GM19395 (cell line): Measurements from ENCODE around the gene SGSM1.

Experiments used
- ATAC-seq: cut with Tn5 transposase; IDR thresholded peaks from one replicate; pipeline ENCODE4 v1.9.1; 2021; ENCODE audit warnings: mild to moderate bottlenecking, moderate library complexity; ENCODE audit not compliant: unreplicated experiment

The SGSM1 gene

DNA sequence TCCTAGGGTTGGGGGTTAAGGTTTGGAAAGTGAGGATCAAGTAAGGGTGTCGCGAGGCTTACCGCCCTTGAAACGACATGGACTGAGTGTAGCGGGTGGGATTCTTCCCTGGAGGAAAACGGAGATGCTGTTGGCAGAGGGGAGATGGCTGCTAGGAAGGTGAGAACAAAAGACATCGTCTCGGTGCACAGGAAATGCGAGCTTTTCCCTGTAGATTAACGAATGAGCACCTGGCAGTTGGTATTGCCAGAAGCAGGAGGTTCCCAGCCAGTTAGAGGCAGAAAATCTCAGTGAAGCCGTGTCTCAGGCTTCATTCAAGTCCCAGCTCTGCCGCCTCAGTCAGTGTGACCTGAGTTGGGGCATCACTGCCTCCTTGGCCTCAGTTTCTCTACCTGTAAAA is 141.9 kb downstream of the SGSM1 start:
- no peak for ATAC-seq

DNA sequence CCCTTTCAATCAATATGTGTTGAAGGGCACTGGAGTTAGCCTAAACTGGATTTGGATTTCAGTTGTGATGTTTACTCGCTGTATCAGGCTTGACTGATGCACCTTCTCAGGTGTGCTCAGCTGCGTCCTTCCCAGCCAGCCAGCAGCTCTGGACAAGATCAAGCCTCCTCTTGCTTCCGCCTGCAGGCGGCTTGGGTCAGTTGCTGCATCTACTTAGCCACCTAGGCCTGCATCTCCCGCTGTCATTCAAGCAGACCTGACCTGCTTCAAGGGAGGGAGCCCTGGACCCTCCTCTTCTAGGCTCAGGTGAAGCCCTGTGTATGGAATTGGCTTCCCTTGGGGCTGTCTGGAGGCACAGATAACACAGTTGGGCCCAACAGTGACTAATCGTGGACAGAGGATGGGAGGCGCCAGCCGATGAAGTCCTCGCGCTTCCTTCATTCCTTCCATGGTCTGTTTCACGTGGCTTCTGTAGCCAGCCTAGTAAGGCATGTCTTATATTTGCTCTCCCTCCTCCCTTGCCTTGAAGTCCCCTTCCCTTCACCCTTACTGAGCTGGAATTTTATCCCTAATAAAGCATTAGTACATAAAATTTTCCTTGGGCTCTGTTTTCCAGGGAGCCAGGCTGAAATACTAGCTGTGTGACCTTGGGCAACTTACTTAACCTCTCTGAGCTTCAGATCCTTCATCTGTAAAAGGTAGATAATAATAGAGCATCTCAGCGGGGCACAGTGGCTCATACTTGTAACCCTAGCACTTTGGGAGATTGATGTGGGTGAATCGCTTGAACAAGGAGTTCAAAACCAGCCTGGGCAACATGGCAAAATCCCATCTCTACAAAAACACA is 142.6 kb downstream of the SGSM1 start:
- no peak for ATAC-seq

DNA sequence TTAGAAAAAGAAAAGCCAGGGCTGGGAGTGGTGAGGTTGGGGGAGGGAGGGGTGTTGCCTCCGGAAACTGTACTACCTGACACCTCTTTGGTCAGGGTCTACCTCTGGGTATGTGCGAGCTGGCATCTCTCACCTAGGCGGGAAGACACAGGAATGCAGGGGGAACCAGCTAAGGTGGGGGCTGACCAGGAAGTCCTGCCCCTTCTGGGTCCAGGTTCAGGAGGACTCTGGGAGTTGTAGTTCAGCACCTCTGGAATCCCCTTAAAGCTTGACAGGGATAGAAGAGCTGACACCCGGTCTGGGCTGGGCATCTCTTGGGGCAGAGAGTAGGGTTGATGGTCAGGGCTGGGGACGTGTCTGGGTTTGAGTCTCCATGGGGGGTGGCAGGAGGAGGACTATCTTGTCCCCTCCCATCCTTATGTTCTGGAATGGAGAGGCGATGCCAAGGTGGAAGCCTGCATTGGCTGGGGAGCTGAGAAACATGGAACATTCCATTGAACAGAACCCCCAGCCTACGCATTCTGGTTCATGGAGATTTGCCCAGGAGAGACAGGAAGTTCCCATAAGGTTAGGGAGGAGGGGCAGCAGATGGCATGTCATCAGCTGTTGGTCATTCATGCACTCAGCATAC is 144.4 kb downstream of the SGSM1 start:
- ATAC-seq, result no peak

DNA sequence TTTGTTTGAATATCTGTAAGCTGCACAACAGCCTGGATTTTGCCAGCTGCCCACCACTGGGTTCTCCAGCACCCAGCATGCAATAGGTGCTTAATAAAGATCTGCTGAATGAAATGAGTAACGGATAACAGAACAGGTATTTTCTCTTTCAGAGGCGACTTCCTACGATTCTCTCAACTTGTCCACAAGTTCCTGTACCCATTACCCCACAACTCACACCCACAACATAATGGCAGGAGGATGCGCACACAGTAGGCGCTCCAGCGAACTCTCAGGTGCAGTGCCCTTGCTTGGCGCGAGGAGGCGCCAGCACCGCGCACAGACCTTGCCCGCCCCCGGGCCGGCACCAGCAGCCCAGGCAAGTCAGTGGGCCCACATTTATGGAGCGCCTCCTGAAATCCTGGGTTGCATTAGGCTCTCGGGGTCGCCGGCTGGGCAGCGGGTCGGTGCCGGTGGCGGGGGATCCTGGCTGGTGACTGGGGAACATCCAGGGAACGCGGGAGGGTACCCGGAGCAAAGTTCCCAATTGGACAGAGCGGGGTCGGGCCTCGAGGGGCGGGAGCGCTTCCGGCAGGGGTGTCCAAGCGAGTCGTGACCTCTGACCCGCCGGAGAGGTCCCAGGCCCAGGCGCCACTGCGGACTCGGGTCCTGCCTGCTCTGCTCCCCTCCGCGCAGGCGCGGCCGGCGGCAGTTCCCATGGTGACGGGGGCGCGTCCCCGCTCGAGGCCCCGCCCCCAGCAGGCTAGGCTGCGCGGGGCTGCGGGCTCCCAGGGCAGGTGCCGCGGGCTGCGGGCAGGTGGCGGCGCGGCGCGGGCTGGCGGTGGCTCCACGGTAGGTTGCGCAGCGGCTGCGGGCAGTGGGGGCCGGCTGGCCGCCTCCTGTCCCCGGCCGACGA is 146.2 kb downstream of the SGSM1 start, which contains the start of gene KIAA1671:
Gene KIAA1671 (plus strand): TSS at position 775 of the 895 bp plus-strand sequence. CDS start 75,284 bp downstream, outside the sequence.
- ATAC-seq, result no peak

DNA sequence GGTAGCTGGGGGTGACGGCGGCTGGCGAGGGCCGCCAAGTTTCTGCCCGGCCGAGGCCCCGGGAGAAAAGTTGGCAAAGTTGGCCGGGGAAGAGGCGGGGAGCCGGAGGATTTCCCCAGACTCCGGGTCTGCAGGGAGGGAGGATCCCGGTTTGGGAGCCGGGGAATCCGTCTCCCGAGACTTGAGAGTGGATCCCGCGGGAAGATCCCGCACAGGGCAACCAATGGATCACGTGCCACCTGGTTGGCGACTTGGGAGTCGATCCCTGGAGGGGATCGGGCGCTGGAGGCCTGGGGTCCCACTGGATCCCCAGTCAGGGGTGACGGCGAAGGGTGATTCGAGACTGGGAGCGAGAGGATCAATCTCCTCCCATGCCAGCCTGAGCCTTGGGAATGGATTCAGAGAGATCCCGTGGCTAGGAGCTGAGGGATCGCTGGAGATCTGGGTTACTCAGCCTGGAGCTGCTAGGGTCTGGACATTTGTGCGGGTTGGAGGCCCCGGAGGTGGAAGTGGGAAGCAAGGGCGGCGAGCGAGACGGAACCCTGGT is 146.9 kb downstream of the SGSM1 start:
- no peak for ATAC-seq

DNA sequence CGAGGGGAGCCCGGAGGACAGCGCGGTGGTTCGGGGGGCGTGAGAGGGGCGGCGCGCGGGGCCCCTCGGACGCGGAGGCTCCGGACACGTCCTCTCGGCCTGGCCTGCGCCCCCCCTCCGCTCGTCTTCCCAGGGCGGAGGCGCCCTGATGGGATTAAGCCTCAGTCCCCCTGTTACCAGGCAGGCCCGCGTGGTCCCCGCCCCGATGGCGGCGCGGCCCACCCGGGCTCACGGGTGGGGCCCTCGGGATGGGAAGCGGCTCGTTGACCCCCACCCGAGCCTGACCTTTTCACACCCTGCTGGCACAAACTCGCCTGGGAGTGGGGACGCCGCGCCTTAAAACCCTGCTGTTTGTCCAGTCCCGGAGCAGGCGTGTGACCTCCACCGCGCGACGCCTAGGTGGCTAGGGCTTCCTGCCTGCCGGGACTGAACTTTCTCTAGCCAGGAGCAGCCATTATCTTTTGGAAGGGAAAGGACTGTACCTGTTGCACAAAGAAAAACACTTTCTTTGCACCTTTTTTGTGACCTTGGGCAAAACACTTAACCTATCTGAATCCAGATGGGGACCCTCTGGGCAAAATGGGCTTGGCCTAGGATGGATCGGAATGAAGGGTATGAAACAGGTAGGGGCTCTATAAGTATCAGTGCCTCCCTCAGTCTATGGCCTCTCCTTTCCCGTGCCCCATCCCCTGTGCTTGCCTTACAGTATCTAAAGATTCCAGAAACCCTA is 147.5 kb downstream of the SGSM1 start:
- no peak for ATAC-seq

DNA sequence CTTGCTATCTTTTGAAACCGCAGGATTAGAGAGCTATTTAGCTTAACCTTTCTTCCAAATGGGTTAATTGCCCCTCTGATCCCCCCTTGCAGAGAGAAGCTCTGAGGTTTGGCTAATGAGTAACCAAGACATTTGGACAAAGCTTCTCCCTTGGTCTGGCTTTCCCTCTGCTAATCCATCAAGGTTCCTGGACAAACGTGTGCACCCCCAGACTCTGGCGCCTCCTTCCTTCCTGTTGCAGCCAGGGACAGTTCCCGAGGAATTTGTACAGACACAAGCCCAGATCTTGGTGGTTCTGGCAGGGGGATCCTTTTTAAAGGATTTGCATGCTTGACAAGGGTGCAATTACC is 148.1 kb downstream of the SGSM1 start:
- ATAC-seq, result no peak

DNA sequence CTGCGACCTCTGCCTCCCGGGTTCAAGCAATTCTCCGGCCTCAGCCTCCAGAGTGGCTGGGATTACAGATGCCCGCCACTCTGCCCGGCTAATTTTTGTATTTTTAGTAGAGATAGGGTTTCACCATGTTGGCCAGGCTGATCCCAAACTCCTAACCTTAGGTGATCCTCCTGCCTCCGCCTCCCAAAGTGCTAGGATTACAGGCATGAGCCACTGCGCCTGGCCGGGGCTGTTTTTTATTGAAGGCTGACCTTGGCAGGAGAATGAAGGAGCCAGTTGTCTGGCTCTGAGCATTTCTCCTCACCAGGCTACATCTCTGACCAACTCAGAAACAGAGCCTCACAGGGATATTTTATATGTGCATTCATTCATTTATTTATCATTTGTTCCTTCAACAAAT is 148.8 kb downstream of the SGSM1 start:
- ATAC-seq, result no peak

DNA sequence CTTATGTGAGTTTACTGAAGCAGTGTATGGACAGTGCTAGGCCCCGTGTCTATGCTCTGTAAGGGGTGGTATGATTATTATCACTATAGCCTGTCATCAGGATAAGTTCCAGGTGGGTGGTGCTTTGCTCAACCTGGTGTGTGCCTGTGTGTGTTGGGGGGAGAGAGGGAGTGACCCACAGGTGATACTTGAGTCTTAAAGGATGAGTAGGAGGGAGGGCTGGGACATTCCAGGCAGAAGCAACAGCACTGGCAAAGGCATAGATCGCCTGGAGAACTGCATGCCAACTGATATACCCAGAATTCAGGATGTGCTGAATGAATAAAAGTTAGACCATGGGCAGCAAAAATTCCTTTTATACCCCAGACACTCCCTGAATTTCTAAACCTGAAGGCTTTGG is 151.0 kb downstream of the SGSM1 start:
- ATAC-seq, result no peak

DNA sequence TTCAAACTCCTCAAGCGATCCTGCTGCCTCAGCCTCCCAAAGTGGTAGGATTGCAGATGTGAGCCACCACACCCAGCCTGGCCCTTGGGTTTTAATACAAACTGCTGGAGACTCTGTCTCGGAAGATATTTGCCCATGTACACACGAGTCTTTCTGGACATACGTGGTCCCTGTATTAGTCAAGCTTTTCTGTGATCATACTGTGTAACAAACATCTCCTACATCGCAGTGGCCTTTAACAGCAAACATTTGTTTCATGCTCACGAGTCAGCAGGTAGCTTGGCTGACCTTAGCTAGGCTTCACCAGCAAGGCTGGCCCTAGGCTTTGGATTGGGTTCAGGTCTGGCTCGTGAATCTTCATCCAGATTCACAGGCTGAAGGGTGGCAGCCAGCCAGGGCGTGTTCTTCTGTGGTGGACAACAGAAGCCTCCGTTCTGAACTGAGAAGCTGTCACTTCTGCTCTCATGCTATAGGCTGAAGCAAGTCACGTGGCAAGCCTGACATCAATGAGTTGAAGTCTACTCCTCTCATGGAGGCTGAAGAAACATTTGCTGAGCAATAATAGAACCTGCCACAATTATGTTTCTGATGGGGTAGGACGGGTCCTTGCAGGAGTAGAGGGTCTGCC is 155.3 kb downstream of the SGSM1 start:
- no peak for ATAC-seq

DNA sequence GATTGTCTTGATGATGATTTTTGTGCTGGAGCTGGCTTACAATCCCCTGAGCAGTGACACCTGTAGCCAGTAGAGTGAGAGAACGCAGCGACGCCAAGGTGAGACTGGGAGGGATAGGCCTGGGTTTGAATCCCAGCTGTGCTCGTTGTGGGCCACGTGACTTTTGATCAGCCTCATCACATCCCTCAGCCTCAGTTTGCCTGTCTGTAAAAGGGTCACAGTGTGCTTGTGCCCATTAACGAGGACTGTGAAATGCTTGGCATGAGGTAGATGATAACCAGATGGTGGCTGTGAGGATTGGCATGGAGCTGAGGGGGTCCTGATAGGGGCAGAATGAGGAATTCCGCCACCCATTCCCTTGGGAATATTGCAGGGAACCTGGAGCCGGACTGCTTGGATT is 156.1 kb downstream of the SGSM1 start:
- no peak for ATAC-seq

DNA sequence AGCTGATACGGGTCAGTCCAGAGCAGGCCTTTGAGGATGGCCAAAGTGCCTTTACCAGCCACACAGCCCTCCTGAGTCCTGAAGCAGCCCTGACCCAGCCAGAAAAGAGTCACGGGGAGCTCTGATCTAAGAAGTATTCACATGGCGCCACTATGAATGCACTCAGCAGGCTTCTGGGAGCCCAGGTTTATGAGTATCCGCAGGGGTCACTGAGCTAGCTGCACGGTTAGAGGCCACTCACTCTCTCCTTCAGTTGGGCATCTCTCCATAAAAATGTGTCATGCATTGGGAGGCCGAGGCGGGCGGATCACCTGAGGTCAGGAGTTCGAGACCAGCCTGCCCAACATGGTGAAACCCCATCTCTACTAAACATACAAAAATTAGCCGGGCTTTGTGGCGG is 156.8 kb downstream of the SGSM1 start:
- ATAC-seq, result no peak

DNA sequence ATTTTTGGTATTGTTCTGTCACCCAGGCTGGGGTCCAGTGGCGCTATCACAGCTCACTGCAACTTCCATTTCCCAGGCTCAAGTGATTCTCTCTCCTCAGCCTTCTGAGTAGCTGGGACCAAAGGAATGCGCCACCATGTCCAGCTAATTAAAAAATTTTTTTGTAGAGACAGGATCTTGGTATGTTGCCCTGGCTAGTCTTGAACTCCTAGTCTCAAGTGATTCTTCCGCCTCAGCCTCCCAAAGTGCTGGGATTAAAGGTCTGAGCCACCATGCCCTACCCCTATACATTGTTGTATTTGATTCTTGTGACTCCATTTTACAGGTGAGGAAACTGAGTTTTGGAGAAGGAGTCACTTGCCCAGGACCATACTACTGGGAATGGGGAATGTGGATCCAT is 158.4 kb downstream of the SGSM1 start:
- ATAC-seq, result no peak

DNA sequence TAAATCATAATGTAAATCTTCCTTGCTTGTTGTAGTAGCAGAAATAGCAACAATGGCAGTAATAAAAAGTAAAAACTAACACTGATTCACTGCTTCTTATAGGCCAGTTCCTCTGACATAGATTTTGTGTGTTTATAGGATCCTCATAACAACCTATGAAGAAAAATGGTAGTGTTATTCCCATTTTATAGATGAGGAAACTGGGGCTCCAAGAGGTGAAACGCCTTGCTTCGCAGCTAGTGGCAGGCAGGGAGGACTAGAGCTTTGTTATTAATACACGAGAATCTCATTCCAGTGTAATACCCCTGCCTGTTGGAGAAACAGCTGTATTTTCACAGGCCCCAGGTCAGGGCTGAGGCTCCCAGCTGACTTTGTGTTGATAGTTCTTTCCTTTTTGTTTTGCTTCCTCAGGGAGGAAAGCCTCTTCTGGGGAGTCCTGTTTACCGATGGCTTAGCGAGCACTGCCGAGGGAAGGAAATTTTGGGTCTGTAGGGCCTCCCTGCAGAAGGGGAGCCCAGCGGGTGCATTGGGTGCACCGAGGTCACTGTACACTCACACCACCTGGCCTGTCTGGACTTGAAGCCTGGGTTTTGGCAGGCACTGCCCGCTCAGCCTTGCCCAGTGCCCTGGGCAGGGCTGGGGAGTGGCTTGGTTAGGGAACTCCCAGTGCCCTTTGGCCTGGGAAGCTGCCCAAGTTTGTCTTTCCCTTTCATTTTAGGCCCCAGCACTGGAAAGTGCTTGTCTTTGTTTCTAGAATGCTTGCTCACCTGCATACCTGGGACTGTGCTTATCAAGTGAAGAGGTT is 160.0 kb downstream of the SGSM1 start:
- no peak for ATAC-seq

DNA sequence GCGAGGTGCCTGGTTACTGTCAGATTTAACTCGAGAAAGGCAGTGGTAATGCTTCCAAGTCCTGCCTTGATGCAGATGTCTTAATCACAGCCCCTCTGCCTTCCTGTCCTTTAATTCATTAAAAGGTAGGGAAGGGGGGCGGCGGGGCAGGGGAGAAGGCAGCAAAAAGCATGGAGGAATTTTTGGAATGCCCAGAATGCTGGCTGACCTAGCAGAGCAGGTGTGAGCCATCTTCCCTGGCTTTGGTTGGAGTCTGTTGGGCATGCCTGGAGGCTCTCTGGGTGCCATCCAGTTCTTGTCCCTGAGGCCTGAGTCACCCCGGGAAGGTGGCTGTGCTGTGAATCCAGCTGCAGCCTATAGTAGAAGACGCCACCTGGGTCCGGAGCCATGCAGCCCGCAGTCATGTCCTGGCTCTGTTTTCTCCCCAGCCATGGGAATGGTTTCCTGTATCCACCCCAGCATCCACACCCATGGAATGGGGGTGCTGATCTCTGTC is 162.1 kb downstream of the SGSM1 start:
- no peak for ATAC-seq

DNA sequence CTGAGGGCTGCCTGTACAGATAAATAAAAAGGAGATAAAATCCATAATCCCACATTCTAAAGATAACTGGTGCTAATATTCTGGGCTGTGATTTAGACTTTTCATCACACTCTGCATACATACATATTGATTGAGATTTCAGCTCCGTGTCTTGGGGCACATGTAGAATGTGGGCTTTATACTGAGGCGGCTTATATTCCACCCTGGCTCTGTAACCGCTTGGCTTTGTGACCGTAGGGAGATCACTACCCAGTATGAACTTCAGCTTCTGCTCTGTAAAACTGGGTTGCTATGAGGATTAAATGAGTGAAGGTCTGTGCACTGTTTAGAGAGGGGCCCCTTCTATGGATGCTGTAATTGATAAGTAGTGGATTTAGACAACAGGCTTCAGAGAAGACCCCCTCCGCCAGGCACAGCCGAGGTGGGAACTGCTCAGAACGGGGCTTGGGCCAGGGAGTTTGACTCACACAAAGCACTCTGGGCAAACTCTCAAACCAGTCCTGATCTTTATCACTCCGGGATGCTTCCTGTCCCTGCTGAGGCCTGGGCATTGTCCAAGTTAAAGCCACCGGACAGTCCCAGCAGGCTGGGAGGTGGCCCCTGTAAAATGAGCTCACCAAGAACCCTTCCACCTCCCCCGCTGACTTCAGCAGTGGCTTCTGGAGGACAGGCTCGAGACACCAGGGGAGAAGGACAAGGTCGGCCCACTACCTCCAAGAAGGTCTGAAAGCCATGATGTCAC is 163.7 kb downstream of the SGSM1 start:
- ATAC-seq, result no peak

DNA sequence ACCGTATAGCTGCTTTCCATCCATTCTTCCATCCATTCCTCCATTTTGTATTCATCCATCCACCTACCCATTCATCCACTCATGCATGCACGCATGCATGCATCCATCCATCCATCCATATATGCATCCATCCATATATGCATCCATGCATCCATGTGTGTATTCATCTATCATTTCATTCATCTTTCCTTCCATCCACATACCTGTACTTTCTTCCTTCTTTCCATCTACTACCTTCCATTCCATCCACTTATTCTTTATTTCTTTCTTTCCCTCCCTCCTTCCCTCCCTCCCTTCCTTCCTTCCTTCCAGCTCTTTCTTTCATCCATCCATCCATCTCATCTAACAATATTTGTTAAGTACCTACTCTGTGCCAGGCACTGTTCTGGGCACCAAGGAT is 166.4 kb downstream of the SGSM1 start:
- no peak for ATAC-seq

DNA sequence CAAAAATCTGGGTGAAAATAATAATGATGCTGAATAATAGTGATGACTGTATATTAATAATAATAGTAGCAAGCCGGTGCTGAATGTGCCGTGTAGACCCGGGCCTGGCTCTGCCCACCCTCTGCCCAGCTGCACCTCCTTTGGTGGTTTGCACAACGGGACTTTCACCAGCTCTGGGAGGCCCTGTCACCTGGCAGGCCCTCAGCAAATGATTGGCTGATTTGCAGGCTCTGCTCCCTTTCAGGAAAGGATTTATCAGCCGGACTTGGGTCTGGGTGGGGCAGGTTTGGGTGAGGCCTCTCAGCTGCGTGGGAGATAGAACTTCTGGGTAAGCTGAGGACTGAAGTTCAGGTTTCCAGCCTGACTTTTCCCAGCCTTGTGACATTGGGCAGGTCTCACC is 167.9 kb downstream of the SGSM1 start:
- no peak for ATAC-seq
